ENCODE results near the gene SCN1A. TPM values are rescaled to one million over a fixed set of nuclear protein-coding genes. Genes with fewer than 3 reads are reported as not detected.

Gene SCN1A
- total RNA-seq, 1 donor: 0.72 TPM

DNA sequence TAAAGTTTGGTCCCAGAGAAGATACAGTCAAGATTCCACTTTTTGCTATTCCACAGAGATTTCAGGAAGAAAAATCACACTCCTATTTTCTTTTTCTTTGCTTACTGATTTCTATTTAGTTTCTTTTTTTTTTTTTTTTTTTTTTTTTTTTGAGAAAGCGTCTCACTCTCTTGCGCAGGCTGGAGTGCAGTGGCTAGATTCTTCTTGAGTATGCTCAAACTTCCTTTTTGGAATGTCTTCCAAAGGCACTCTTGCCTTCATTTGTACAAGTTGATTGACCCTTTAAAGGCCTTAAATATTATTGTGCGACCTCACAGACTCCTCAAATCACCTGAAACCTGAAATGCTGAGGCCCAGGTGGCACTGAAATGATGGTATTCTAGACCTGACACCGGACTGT lies 9.6 kb downstream of the SCN1A start:
- Histone ChIP-seq H4K20me1 (ENCODE audit: insufficient read depth, low read length) (no peaks in the 10 kb centered on the region), H3K9me3 (ENCODE audit: low read depth, low read length) (no peaks in the 10 kb centered on the region), H2AFZ (ENCODE audit: low read length) (no peak overlapping the region), H3K27ac (ENCODE audit: low read depth, low read length) (no peak overlapping the region), H3K4me3 (ENCODE audit: insufficient read depth, low read length) (no peak overlapping the region), H3K36me3 (ENCODE audit: insufficient read depth, low read length) (no peaks in the 10 kb centered on the region), H3K79me2 (ENCODE audit: insufficient read depth, low read length) (no peaks in the 10 kb centered on the region), H3K4me1 (ENCODE audit: insufficient read depth, low read length) (no peaks in the 10 kb centered on the region), H3K27me3 (ENCODE audit: insufficient read depth, low read length) (no peaks in the 10 kb centered on the region), H3K4me2 (ENCODE audit: insufficient read depth, low read length) (no peak overlapping the region)
- TF ChIP-seq, protein P1, sequence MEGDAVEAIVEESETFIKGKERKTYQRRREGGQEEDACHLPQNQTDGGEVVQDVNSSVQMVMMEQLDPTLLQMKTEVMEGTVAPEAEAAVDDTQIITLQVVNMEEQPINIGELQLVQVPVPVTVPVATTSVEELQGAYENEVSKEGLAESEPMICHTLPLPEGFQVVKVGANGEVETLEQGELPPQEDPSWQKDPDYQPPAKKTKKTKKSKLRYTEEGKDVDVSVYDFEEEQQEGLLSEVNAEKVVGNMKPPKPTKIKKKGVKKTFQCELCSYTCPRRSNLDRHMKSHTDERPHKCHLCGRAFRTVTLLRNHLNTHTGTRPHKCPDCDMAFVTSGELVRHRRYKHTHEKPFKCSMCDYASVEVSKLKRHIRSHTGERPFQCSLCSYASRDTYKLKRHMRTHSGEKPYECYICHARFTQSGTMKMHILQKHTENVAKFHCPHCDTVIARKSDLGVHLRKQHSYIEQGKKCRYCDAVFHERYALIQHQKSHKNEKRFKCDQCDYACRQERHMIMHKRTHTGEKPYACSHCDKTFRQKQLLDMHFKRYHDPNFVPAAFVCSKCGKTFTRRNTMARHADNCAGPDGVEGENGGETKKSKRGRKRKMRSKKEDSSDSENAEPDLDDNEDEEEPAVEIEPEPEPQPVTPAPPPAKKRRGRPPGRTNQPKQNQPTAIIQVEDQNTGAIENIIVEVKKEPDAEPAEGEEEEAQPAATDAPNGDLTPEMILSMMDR (IDR thresholded peaks at IDR 0.05; ENCODE audit: extremely low read depth, low read depth, low read length): no peak
- no peak for DNase-seq (ENCODE audit: insufficient read length, low spot score, missing footprints)

DNA sequence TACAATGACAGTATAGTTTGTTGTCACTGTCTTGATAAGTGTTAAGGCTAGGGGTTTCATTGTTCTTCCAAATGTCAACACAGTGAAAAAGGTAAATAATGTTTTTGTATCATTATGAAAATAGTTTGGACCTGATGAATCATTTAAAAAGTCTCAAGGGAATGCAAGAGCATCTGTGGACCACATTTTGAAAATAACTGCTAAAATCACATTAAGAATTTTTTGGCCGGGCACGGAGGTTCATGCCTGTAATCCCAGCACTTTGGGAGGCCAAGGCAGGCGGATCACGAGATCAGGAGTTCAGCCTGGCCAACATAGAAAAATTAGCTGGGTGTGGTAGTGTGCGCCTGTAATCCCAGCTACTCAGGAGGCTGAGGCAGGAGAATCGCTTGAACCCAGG lies 10.3 kb downstream of the SCN1A start:
- no peaks in the 10 kb centered on the region for H3K9me3 ChIP-seq (ENCODE audit: low read depth, low read length)
- H3K4me1 ChIP-seq (ENCODE audit: insufficient read depth, low read length): no peaks in the 10 kb centered on the region
- no peaks in the 10 kb centered on the region for H4K20me1 ChIP-seq (ENCODE audit: insufficient read depth, low read length)
- no peaks in the 10 kb centered on the region for H3K27me3 ChIP-seq (ENCODE audit: insufficient read depth, low read length)
- H2AFZ ChIP-seq (ENCODE audit: low read length): no peak overlapping the region
- H3K4me3 ChIP-seq (ENCODE audit: insufficient read depth, low read length): no peak overlapping the region
- H3K36me3 ChIP-seq (ENCODE audit: insufficient read depth, low read length): no peaks in the 10 kb centered on the region
- TF ChIP-seq, protein P1 (IDR thresholded peaks at IDR 0.05; ENCODE audit: extremely low read depth, low read depth, low read length): no peak
- no peaks in the 10 kb centered on the region for H3K79me2 ChIP-seq (ENCODE audit: insufficient read depth, low read length)
- no peak overlapping the region for H3K27ac ChIP-seq (ENCODE audit: low read depth, low read length)
- H3K4me2 ChIP-seq (ENCODE audit: insufficient read depth, low read length): no peak overlapping the region
- DNase-seq (ENCODE audit: insufficient read length, low spot score, missing footprints): no peak

DNA sequence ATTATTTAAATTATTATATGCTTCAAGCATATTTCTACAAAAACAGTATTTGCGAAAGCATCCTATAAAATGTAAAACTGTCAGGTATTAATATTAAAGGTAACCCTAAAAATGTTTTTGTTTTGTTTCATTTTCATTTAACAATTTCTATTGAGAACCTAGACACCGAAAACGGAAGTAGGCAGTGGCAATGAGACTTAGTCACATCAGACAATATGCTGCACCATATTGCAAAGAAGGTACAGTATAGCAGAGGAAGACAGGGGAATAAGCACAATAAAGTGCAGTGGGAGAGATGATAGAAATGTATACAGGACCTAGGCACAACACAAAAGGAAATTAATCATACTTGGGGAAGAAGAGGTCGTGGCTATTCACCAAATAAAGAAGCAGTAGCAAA lies 12.2 kb downstream of the SCN1A start:
- no peak overlapping the region for H3K4me2 ChIP-seq (ENCODE audit: insufficient read depth, low read length)
- H3K36me3 ChIP-seq (ENCODE audit: insufficient read depth, low read length): no peaks in the 10 kb centered on the region
- H3K27me3 ChIP-seq (ENCODE audit: insufficient read depth, low read length): no peaks in the 10 kb centered on the region
- H3K4me1 ChIP-seq (ENCODE audit: insufficient read depth, low read length): no peaks in the 10 kb centered on the region
- no peak for DNase-seq (ENCODE audit: insufficient read length, low spot score, missing footprints)
- H3K9me3 ChIP-seq (ENCODE audit: low read depth, low read length): no peaks in the 10 kb centered on the region
- peak overlapping the region; percentile 21 for H2AFZ ChIP-seq (ENCODE audit: low read length)
- H3K27ac ChIP-seq (ENCODE audit: low read depth, low read length): no peak overlapping the region
- no peaks in the 10 kb centered on the region for H4K20me1 ChIP-seq (ENCODE audit: insufficient read depth, low read length)
- TF ChIP-seq, protein P1 (IDR thresholded peaks at IDR 0.05; ENCODE audit: extremely low read depth, low read depth, low read length): no peak
- no peaks in the 10 kb centered on the region for H3K79me2 ChIP-seq (ENCODE audit: insufficient read depth, low read length)
- no peak overlapping the region for H3K4me3 ChIP-seq (ENCODE audit: insufficient read depth, low read length)

DNA sequence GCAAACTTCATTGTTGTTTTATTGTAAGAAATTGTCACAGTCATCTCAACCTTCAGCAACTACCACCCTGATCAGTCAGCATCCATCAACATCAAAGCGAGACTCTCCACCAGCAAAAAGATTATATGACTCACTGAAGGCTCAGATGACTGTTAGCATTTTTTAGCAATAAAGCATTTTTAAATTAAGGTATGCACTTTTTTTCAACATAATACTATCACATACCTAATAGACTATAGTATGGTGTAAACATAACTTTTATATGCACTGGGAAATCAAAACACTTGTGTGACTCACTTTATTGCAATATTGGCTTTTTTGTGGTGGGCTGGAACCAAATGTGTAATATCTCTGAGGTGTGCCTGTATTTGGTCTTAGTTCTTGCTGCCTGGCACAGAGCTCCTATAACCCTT lies 15.6 kb downstream of the SCN1A start:
- Histone ChIP-seq H3K4me1 (ENCODE audit: insufficient read depth, low read length) (no peaks in the 10 kb centered on the region), H2AFZ (ENCODE audit: low read length) (no peak overlapping the region), H3K27me3 (ENCODE audit: insufficient read depth, low read length) (no peaks in the 10 kb centered on the region), H3K79me2 (ENCODE audit: insufficient read depth, low read length) (no peaks in the 10 kb centered on the region), H3K36me3 (ENCODE audit: insufficient read depth, low read length) (no peaks in the 10 kb centered on the region), H3K4me3 (ENCODE audit: insufficient read depth, low read length) (no peak overlapping the region), H3K27ac (ENCODE audit: low read depth, low read length) (no peak overlapping the region), H3K9me3 (ENCODE audit: low read depth, low read length) (no peaks in the 10 kb centered on the region), H4K20me1 (ENCODE audit: insufficient read depth, low read length) (no peaks in the 10 kb centered on the region), H3K4me2 (ENCODE audit: insufficient read depth, low read length) (no peak overlapping the region)
- TF ChIP-seq, protein P1 (IDR thresholded peaks at IDR 0.05; ENCODE audit: extremely low read depth, low read depth, low read length): no peak
- DNase-seq (ENCODE audit: insufficient read length, low spot score, missing footprints): no peak
